Hematopoietic multipotent progenitor cell treated with erythropoietin and hydrocortisone succinate and interleukin-3 and kit ligand, for 8 days (in vitro differentiated cells): ENCODE results near the gene GP1BA.
"Not testable (repeated sequence)": the region's sequence is repeated elsewhere in the genome, so short reads cannot be mapped to it uniquely, and the experiment has no call there.

Experiments
- DNase-seq: peaks from one replicate; pipeline ENCODE4 v3.0.0-alpha.2; 2015

GP1BA gene

DNA sequence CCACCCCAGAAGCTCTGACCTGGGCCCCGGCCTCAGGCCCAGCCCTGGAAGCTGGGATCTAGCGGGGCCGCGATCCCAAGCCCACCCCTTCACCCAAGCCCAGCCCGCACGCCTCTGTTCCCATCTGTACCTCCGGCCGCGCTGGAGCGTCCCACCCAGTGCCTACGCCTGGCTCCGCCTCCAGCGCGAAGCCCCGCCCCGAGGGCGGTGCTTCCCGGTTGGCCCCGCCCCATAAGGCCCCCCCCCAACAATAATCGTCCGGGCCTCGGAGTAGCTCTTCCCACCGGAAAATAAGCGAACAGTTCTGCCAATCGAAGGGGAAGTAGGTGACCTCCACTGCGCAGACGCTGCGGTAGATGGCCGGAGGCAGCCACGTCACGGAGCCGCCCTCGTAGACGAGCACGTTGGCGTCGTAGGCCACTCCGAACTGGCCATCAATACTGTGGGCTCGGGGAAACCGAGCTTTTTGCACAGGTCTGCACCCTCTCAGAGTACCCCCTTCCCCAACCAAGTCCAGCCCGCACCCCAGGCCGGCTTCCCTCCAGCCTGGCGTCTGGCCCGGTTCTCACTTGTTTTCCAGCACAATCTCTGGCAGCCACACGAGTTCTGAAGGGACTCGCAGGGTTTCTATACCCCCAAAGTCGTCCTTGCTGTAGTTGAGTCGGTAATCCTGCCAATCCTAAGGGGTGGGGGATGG lies 30.3 kb upstream of the GP1BA start:
- DNase-seq: peak; percentile 41

GRCh38 chr17:4902540-4902939 lies 29.5 kb upstream of the GP1BA start:
- DNase-seq: no peak

DNA sequence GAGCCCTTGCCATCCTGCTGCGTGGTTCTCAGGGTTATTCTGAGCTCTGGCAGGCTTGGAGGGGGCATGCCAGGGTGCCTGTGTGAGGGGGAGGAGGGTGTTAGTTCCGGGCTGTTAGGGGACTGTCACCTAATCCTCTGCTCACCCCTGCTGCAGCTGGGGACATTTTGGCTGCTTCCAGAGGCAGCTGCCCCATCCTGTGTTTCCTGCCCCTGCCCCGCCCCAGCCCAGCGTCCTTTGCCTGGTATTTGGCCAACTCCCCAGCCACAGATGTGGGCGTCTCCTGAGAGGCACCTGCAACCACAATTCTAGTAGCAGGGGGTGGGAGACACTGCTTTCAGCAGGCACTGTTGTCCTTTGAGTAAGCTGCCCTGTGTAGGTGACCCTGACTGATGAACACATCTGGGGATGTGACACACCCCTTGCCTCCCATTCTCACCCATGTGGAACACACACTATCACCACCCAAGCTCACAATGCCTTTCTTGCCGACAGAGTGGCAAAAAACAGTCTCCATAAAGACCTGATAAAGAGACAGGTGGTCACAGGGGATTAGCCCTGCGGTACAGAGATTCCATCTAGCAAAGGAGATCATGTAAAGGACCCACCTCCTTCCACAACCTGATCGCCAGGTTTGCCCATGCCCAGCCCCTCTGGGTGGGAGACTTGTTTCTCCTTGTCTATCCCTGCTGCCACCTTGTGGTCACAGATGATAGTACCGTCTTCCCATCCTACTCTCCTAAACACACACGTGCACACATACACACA lies 28.8 kb upstream of the GP1BA start, which contains the start of gene CHRNE:
TSS of gene CHRNE (minus strand) at position 48 of the 768 bp plus-strand sequence. CDS start at position 13, 35 bp downstream.
- peak; percentile 86 for DNase-seq

DNA sequence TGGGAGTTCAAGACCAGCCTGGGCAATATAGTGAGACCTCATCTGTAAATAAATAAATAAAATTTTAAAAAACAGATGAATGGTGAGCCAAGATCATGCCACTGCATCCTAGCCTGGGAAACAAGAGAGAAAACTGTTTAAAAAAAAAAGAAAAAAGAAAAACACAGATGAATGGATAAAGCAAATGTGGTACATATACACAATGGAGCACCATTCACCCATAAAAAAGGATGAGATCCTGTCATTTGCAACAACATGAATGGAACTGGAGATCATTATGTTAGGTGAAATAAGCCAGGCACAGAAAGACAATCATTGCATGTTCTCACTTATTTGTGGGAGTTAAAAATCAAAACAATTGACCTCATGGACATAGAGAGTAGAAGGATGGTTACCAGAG lies 25.4 kb upstream of the GP1BA start:
- not testable (repeated sequence) for DNase-seq

GRCh38 chr17:4908301-4908700 lies 23.8 kb upstream of the GP1BA start:
- no peak for DNase-seq

DNA sequence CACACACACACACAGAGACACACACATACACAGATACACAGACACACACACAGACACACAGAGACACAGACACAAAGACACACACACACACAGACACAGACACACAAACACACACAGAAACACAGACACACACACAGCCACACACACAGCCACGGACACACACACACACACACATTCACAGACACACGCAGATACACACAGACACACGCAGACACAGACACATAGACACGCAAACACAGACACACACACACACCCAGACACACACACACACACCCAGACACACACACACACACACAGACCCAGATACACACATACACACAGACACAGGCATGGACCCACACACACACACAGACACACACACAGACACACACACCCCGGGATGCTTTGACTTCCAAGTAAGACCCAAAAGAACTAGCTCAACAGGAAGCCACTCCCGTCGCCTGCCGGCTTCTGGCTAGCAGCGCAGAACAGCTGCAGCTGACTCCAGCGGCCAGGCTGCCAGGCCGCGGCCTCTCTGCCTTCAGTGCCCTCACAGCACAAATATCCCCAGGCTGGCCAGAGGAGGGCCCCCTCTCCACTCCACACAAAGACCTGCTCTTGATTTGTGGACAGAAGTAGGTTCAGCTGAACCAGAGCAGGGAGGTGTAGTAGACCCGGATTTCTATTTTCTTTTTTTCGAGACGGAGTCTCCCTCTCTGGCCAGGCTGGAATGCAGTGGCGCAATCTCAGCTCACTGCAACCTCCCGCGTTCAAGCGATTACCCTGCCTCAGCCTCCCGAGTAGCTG lies 23.2 kb upstream of the GP1BA start:
- DNase-seq: peak; percentile 87

GRCh38 chr17:4913994-4914393 lies 18.1 kb upstream of the GP1BA start:
- no peak for DNase-seq

- DNase-seq: not testable (repeated sequence)
Observed at GRCh38 chr17:4914551-4914950, 17.5 kb upstream of the GP1BA start.

DNA sequence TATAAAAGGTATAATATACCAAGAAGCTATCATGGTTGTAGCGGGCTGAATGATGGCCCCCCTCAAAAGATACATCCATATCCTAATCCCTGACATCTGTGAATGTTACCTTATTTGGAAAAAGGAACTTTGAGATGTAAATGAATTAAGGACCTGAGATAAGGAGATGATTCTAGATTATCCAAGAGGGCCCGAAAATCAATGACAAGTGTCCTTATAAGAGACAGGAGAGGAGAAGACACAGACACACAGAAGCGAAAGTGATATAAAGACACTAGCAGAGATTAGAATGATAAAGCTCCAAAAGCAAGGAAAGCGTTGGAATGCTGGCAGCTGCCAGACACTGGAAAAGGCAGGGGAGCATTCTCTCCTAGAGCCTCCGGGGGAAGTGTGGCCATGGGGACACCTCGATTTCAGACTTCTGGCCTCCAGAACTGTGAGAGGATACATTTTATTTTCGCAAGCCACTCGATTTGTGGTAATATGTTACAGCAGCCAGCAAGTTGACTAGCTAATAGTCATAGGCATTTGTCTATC lies 12.5 kb upstream of the GP1BA start:
- no peak for DNase-seq

- no peak for DNase-seq
Observed at GRCh38 chr17:4920351-4921048, 11.6 kb upstream of the GP1BA start.

GRCh38 chr17:4921320-4921719 lies 10.8 kb upstream of the GP1BA start:
- no peak for DNase-seq

- not testable (repeated sequence) for DNase-seq
Observed at GRCh38 chr17:4926577-4927335, 5.3 kb upstream of the GP1BA start.

- DNase-seq: no peak
Observed at GRCh38 chr17:4928881-4929280, 3.2 kb upstream of the GP1BA start.

GRCh38 chr17:4932756-4933155 lies 679 bp downstream of the GP1BA start:
- no peak for DNase-seq

- no peak for DNase-seq
Observed at GRCh38 chr17:4933646-4934045, 1.6 kb downstream of the GP1BA start.

GRCh38 chr17:4934173-4934979 lies 2.3 kb downstream of the GP1BA start:
- peak; percentile 60 for DNase-seq

DNA sequence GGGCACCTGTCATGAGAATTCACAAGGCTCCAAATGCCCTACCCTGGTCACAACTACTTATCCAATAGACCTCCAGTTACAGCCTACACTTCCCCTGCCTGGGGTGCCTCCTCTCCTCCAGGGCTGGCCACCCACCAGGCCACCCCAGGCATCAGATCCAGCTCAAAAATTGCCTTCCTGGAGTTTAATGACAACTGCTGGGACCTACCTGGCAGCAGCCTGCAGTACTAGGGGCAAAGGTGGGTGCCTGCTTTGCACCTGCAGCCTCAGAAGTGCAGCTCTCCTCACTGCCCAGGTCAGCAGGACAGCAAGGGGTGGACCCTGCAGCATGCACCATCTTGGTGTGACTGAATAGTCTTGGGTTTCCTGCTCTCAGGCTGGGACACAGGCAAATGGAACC lies 3.6 kb downstream of the GP1BA start:
- DNase-seq: no peak

DNA sequence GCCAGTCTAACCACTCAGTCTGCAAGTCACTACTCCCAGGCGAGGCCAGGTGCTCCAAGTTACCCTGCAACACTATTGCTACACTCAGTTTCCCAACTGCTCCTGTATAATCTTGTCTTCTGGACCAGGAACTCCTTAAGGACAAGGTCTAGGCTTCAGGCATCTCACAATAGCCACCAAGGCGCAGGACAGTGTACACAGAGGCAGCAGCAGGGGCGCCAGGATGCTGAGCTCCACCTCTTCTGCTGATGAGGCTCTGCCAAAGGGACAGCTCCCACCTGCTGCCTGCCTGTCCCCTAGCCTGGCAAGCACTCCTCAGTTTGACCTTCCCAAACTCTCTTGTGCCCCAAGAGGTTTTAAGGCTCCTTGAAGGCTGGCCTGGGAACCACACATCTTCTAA lies 4.4 kb downstream of the GP1BA start:
- no peak for DNase-seq

DNA sequence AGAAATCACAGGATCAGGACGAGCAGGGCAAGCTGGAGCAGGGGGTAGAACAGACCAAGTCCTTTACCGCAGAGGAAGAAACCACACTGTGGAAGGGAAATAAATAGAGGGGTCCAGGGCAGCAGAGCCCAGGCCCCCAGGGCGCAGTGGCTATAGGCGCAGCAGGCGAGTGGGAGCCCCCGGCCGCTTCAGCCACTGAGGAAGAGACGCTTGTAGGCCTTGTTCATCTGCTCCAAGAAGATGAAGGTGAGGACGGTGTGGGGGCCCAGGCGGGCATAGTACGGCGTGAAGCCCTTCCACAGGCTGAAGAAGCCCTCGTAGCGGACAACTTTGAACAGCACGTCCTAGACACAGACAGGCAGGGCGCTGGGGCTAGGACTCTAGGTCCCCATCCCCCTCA lies 5.5 kb downstream of the GP1BA start:
- DNase-seq: no peak

GRCh38 chr17:4938069-4938491 lies 6.0 kb downstream of the GP1BA start:
- no peak for DNase-seq
